GM15510 (cell line): Measurements from ENCODE around the gene ALS2.

Experiments
- POLR2A ChIP-seq: IDR thresholded peaks from 3 replicates; pipeline ENCODE4 v1.6.1; 2011; ENCODE audit warnings: borderline replicate concordance; ENCODE audit not compliant: insufficient read length; ENCODE audit errors: extremely low read depth

The ALS2 gene

GRCh38 chr2:201678401-201678800 is 102.3 kb downstream of the ALS2 start:
- TF ChIP-seq POLR2A, result no peak

DNA sequence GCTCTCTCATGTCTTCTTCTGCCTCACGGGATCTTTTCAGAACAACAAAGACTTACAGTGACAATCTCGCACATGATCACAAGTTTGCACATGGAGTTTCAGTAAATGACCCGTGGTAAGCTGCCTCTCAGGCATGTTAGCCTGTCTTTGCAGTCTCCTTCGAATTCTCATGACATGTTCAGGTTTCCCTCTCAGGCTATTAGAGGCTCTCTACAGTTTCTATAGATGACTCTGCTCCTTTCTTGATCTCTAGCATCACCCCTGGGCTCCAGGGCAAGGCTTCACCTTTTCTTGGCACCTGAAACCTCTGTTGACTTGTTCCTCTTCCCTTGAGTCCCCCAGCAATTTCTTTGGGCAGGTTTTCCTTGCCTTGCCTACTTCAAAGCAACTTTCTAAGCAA is 105.3 kb downstream of the ALS2 start:
- TF ChIP-seq POLR2A, result no peak

- no peak for TF ChIP-seq POLR2A
Measured at GRCh38 chr2:201674794-201675193, 105.9 kb downstream of the ALS2 start.

DNA sequence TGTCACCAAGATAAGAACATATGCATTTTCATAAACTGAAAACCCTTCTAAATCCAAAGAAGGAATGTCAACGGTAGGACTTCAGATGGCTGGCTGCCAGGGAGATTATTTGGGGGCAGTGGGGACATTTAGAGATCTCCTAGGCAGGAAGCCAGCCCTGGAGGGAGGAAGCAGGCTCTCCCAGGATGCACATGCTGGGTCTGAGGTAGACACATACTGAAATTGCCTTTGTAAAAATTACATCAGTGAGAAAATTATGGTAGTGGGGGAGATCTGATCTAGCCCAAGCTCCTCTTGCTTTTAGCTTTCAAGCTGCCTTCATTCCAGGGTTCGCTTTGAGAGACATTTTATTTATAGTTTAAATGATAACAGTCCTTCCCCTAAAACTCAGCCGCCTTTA is 106.4 kb downstream of the ALS2 start:
- no peak for TF ChIP-seq POLR2A

- no peak for TF ChIP-seq POLR2A
Measured at GRCh38 chr2:201673546-201673945, 107.2 kb downstream of the ALS2 start.

GRCh38 chr2:201669865-201670264 is 110.9 kb downstream of the ALS2 start:
- no peak for TF ChIP-seq POLR2A

DNA sequence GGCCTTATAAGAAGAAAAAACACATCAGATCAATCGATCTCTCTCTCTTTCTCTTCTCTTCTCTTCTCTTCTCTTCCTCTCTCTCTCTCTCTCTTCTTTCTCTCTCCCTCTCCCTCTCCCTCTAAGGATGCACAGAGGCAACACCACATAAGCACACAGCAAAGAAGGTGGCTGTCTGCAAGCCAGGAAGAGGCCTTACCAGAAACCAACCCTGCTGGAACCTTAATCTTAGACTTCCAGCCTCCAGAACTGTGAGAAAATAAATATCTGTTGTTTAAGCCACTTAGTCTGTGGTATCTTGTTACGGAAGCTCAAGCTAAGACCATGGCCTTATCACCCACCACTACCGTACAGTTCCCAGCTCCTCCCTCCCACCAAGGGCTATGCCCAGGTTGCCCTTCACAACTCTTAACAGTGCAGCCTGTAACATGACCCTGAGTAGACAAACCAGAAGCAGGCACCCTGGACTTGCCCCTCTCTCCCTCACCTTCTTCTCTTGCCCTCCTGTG is 112.3 kb downstream of the ALS2 start:
- no peak for TF ChIP-seq POLR2A

DNA sequence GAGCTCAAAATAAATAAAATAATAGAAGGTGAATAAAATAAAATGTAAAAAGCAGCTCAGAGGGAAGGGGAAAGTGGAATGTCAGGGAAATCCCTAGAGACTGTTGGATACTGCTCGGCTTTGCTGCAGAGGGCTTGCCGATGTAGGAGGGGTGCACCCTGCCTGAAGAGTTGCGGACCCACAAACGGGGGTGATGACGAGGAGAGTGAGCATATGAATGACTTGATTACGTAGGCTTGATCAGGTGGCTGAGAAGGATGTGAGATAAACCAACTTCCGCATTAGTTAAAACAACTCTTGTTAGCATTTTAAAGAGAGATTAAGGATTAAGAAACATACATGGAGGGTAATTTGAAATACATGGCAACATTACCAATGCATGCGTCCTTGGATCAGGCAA is 116.4 kb downstream of the ALS2 start:
- no peak for TF ChIP-seq POLR2A

- no peak for TF ChIP-seq POLR2A
Measured at GRCh38 chr2:201661366-201661765, 119.4 kb downstream of the ALS2 start.

DNA sequence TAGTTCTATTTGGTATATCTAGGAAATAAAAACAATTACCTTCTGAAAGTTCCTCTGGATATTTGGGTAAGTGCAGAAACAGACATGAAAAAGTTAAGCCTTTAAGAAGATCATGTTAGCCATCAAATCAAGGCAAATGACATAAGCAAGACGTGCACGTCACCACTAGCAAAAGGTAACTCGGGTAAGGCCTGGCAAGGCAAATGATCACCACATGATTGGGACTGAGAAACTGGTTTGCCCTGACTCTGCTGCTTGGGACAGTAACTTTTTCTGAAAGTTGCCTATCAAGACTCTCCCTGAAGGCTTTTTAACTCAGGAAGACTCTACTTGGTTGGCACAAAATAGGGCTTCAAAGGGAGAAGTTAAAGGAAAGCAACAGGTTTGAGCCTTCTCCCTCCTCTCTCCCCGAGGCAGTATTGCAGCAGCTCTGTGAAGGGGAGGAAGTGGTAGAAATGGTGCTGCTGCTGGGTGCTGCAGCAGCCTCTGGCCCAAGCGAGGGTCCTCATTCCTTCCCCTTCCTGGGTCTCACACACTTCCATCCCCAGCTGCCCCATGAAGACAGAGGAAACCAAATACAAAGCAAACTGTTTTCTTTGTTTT is 120.3 kb downstream of the ALS2 start:
- no peak for TF ChIP-seq POLR2A

DNA sequence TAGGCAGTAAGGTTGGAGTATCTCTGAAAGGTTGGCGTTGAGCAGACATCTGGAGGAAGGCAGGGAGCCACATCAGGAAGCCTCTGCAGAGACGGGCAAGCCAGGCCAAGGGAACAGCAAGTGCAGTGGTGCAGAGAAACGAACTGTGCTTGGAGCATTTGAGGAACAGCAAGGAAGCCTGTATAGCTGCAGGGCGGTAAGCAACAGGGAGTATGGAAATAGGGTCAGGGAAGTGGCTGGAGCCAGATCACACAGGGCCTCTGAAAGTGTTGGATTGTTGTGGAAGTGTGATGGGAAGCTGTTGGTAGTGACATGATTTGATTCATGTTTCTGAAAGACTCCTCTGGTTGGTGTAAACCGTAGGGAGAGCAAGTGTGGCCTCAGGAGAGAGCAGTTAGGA is 124.0 kb downstream of the ALS2 start:
- no peak for TF ChIP-seq POLR2A

DNA sequence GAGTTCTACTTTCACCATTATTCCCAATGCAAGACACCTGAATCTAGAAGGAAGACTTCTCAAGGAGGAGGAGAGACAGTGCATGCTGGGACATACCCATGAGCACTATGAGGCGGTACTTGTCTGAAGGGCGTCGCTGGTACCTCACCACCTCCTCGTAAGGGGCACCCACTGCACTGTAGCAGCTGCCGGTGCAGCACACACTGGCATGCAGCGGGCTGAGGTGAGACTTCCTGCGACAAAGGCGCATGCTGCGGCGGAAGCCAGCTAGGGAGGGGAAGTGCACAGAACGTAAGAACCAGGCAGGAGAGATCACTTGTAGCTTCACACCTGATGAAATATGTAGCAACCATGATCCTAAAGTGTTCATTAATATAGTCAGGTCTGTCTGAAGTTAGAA is 124.6 kb downstream of the ALS2 start:
- TF ChIP-seq POLR2A, result no peak

- no peak for TF ChIP-seq POLR2A
Measured at GRCh38 chr2:201654616-201655384, 125.9 kb downstream of the ALS2 start.

DNA sequence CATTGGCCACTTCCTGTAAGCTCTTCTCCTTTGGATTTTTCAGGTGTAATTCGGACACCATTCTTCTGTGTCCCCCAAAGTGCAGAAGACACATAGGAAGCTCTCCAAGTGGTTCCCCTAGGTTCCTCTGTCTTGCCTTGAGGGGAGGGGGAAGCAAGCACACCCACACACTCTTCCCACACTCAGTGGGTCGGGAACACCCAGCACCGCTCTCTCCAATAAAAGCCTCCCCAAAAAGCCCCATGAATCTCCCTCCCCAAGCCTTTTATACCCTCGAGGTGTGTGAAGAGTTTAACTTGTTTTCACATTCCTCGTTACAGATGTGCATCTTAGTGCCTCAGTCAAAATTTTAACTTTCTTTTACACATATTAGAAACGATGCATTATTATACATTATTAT is 127.5 kb downstream of the ALS2 start:
- no peak for TF ChIP-seq POLR2A
